IPS-15b (cell line): ENCODE data around the gene SORBS2.
A peak's percentile ranks its signal among the peaks of the same experiment; 100 is the strongest.

ENCODE experiments used
- H3K27me3 ChIP-seq: one replicate; pipeline ENCODE4 v1.6.1; 2013; ENCODE audit warnings: low read length; ENCODE audit not compliant: control insufficient read depth, insufficient read depth
- H3K36me3 ChIP-seq: one replicate; pipeline ENCODE4 v1.6.1; 2013; ENCODE audit warnings: low read length; ENCODE audit not compliant: control insufficient read depth, insufficient read depth
- H3K4me1 ChIP-seq: one replicate; pipeline ENCODE4 v1.6.1; 2013; ENCODE audit warnings: mild to moderate bottlenecking, low read length; ENCODE audit not compliant: control insufficient read depth, insufficient read depth
- H3K4me3 ChIP-seq: one replicate; pipeline ENCODE4 v1.5.1; 2013; ENCODE audit warnings: low read depth, low read length
- H3K9ac ChIP-seq: one replicate; pipeline ENCODE4 v1.6.1; 2013; ENCODE audit warnings: low read depth, mild to moderate bottlenecking, low read length
- H3K9me3 ChIP-seq: one replicate; pipeline ENCODE4 v1.6.1; 2013; ENCODE audit warnings: mild to moderate bottlenecking, low read length; ENCODE audit not compliant: control insufficient read depth, insufficient read depth

Gene SORBS2

DNA sequence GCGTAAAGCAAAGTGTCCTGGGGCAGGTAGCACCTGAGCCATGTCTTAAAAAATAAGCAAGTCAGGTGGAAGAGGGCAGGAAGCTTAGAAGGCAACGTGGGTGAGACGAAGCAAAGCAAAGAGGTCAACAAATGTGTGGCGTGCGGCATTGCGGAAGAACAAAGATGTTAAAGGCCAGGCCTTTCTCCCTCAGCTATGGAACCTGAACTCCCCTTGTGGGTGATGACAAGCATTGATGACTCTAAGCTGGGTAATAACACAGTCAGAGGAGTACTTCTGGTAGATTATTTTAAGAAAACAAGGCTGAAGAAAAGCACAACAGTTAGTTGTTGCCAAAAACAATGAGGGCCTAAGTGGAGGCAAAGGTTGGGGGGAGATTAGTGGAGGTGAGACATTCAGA is 29.0 kb upstream of the SORBS2 start:
- Histone ChIP-seq H3K27me3 (no peaks in the 10 kb centered on the region), H3K4me1 (peaks cover 40% of the 10 kb centered on the region), H3K4me3 (no peak overlapping the region), H3K36me3 (no peaks in the 10 kb centered on the region), H3K9ac (no peak overlapping the region), H3K9me3 (no peaks in the 10 kb centered on the region)

DNA sequence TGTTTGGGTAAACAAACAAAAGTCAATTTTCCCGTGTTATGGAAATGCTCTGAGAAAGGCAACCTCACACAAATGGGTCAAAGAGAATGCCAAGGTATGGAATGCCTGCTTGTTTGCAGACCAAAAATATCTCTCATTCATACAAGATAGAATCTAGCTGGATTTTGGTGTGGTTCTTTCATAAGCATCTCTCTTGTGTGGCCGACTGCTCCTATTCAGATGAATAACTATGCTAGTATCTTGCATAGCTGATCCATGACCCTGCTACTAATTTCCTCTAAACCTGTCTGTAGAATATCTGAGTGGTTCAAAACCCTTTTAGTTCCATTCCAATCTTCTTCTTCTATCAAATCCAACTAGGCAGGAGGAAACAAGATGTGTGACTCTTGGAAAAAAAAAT is 28.2 kb upstream of the SORBS2 start:
- no peaks in the 10 kb centered on the region for H3K27me3 ChIP-seq
- H3K4me1 ChIP-seq: peaks cover 40% of the 10 kb centered on the region
- no peak overlapping the region for H3K4me3 ChIP-seq
- H3K9ac ChIP-seq: no peak overlapping the region
- H3K9me3 ChIP-seq: no peaks in the 10 kb centered on the region
- no peaks in the 10 kb centered on the region for H3K36me3 ChIP-seq

DNA sequence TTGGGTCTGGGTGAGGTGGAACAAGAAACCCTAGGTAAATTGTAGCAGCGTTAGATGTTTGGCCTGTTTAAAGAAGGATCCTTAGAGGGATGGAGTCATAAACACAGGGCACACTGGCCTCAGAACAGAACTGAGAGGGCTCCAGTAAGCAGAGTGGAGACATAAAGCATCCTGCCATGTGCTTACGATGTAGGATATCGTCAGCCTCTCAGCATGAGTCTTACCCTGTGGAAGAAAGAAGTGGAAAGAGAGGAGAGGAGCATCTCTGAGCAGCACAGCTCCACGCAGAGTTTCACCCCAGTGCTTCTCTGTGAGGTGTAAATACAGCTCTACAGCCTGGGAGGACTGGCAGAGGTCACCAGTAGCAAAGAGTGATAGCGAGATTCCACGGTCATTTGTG is 27.8 kb upstream of the SORBS2 start:
- no peak overlapping the region for H3K4me3 ChIP-seq
- peaks cover 40% of the 10 kb centered on the region for H3K4me1 ChIP-seq
- H3K9ac ChIP-seq: no peak overlapping the region
- H3K36me3 ChIP-seq: no peaks in the 10 kb centered on the region
- no peaks in the 10 kb centered on the region for H3K9me3 ChIP-seq
- no peaks in the 10 kb centered on the region for H3K27me3 ChIP-seq

DNA sequence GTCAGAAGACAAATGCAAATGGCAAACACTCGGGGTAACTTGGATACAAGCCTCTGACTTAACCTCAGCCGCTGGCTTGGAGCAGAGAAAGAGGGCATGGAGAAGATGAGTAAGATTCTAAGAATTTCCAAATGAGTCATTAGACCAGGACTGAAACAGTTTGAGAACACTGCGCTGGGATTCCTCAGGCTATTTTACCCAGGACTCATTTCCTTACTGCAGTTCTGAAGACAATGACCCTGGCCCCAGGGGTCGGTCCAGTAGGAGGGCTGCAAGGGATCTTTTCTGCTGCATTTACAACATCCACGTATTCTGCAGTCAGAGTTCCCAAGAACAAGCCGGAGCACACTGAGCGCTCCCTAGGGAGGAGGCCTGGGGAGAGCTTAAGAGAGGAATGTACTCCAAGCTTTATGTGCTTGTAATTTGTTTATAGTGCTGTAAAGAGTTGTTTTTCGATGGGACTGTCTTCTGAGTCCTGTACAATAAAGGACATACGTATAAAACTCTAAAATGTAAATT is 27.3 kb upstream of the SORBS2 start:
- H3K4me1 ChIP-seq: peaks cover 40% of the 10 kb centered on the region
- H3K4me3 ChIP-seq: no peak overlapping the region
- H3K27me3 ChIP-seq: no peaks in the 10 kb centered on the region
- peak overlapping the region; percentile 71 for H3K9ac ChIP-seq
- H3K36me3 ChIP-seq: no peaks in the 10 kb centered on the region
- no peaks in the 10 kb centered on the region for H3K9me3 ChIP-seq

DNA sequence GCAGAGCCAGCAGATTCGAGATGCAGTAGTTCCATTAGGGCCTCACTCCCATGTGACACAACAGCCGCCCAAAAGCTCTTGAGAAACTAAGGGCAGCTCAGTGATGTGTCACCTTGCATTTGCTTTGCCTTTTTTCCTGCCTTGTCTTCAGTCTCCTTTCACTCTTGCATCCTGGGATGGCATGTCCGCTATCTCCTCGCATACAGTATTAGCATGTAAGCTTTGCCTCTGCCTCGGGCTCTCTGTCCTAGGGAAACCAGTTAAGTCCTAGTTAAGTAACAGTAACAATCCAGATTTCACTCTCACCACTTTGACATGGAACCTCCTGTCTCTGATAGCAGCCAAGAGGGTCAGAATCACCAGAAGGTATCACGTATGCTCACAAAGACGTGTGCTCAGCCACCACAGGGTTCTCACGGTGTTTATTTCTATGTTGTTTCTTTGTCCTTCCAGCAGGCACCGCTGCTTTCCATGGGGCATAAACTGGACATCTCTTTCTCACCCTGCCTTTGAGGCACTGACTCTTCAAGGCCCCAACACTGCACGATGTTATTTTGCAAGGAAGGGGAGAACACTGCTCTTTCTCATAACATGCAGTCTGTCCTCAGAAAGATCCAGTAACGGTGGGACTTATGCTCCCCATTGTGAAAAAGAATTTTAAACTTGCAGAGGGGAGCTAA is 26.7 kb upstream of the SORBS2 start:
- no peaks in the 10 kb centered on the region for H3K27me3 ChIP-seq

DNA sequence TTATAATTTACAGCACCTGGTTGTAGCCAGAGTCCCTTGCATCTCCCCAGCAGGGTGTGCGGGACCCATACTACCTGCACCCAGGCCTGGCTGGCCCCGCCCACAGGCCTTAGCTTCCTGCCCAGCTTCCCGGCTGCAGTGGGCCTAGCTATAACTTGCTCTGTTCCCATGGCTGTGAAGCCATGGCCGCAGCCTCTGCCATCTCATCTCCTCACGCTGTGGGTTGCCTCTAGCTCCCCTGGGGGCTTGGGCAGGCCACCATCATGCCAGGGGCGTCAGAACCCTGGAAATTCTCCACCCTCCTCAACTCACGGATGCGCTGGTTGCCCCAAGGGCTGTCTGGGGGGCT is 26.1 kb upstream of the SORBS2 start:
- Histone ChIP-seq H3K27me3 (no peaks in the 10 kb centered on the region), H3K4me1 (peaks cover 40% of the 10 kb centered on the region), H3K36me3 (no peaks in the 10 kb centered on the region), H3K9ac (peak overlapping the region; percentile 71), H3K4me3 (no peak overlapping the region), H3K9me3 (no peaks in the 10 kb centered on the region)

More for the DNA sequence above, 26.7 kb upstream of the SORBS2 start:
- H3K36me3 ChIP-seq: no peaks in the 10 kb centered on the region
- H3K9me3 ChIP-seq: no peaks in the 10 kb centered on the region
- H3K4me3 ChIP-seq: no peak overlapping the region
- H3K9ac ChIP-seq: peak overlapping the region; percentile 71
- peaks cover 40% of the 10 kb centered on the region for H3K4me1 ChIP-seq

DNA sequence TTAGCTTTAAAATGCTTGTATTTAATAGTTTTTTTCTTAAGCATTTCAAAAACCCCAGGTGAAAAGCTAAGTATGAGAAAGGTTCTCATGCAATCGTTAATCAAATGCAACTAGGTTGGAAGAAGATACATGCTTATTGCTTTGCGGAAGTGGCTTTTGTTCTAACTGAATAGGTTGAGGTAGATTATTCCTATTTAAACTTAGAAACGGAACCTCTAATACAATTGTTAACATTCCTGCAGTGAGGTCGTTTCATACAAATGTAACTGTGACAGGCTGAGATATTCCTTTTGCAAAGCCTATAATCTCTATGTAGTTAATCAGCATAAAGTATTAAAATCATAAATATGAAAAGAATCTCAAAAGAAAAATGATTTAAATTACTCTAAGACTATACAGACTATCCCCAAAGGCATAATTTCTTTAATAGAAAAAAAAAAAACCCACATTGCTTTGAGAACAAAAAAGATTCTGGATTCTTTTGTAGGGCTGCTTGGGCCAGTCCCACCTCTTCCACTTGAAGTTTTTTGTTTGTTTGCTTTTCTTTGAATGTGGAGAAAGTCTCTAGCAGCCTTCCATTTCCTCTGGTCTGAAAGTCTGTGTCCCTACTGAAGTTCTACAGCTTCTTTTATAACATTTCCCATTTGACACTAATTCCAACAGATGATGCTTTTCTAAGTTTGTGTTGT is 25.6 kb upstream of the SORBS2 start:
- Histone ChIP-seq H3K27me3 (no peaks in the 10 kb centered on the region), H3K4me1 (peaks cover 40% of the 10 kb centered on the region), H3K9me3 (no peaks in the 10 kb centered on the region), H3K36me3 (no peaks in the 10 kb centered on the region), H3K4me3 (no peak overlapping the region), H3K9ac (no peak overlapping the region)

DNA sequence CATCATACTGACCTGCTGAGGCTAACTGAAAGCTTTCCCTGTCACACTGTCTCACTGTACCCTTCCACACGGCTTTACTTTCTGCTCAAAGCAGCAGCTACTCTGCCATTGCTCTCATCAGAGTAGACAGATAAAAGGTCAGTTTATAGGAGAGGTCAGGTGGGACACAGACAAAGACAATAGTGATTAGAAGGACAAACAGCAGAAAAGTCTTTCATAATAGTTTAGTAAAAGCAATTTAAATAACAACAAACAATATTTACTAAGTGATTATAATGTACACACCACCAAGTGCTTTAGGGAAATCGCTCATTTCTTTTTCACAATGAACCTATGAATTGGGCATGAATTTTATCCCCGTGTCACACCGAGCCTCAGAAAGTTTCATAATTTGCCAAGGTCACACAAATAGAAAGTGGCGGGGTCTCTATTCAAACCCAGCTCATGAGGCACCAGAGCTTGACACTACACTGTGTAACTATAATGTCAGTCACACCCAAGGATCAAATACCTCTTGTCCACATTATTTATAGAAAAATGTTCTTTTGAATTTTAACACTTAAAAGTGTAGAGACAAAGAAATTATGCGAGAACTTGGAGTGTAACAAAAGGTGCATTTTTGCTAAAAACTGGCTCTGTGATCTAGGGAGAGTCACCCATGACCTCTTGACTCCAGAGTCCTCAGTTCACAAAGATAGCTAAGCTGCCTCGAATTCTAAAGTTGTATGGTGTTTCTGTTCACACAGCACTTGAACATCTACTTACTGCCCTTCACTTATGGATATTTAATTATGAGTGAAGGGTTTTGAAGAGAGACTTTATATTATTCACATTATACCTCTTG is 24.5 kb upstream of the SORBS2 start:
- Histone ChIP-seq H3K36me3 (no peaks in the 10 kb centered on the region), H3K4me3 (no peak overlapping the region), H3K27me3 (no peaks in the 10 kb centered on the region), H3K9me3 (no peaks in the 10 kb centered on the region), H3K4me1 (peaks cover 40% of the 10 kb centered on the region), H3K9ac (no peak overlapping the region)

DNA sequence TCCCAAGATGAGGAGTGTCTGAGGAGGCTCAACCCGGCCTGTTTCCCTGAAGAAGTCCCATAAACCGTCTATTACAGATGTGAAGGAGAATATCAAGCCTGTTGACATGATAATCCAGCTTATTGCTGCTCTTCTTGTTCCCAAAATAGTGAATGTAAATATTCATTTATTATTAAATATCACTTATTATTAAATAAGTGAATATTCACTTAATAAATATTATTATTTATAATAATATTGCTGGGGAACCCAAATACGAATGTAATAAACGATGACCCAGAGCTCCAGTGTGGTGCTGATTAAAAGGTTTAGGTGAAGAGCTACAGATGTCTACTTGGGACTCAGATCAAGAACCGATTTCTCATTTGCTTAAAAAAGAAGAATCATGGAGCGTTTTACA is 23.8 kb upstream of the SORBS2 start:
- Histone ChIP-seq H3K9ac (no peak overlapping the region), H3K9me3 (no peaks in the 10 kb centered on the region), H3K27me3 (no peaks in the 10 kb centered on the region), H3K4me1 (peaks cover 40% of the 10 kb centered on the region), H3K36me3 (no peaks in the 10 kb centered on the region), H3K4me3 (no peak overlapping the region)

DNA sequence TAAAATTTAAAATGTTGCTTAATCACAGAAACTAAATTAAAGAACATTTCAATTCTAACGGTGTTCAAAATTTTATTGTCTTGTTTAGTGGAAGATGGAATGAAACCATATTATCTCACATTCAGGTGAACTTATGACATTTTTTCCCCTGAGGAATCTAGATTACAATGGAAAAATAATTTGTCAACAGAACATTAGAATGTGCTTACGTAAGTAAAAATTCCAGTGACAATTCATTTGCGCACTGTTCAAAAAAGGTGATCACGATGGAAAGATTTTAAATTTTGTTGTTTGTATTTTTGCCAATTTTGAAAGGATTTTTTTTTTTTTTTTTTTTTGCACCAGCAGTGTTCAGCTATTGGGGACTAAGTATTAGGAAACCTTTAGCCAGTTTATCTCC is 23.3 kb upstream of the SORBS2 start:
- H3K36me3 ChIP-seq: no peaks in the 10 kb centered on the region
- H3K4me3 ChIP-seq: no peak overlapping the region
- H3K27me3 ChIP-seq: no peaks in the 10 kb centered on the region
- no peak overlapping the region for H3K9ac ChIP-seq
- peaks cover 37% of the 10 kb centered on the region for H3K4me1 ChIP-seq
- H3K9me3 ChIP-seq: no peaks in the 10 kb centered on the region

DNA sequence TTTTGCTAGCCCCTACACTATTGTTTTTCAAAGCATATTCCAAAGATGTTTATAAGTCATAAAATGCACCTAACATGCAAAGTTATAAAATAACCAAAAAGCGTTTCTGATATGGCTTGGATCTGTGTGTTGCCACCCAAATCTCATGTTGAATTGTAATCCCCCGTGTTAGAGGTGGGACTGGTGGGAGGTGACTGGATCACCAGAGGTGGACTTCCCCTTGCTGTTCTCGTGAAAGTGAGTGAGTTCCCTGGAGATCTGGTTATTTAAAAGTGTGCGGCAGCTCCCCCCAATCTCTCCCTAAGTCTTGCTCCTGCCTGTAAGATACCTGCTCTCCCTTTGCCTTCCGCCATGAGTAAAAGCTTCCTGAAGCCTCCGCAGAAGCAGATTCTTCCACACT is 22.8 kb upstream of the SORBS2 start:
- Histone ChIP-seq H3K4me3 (no peak overlapping the region), H3K36me3 (no peaks in the 10 kb centered on the region), H3K27me3 (no peaks in the 10 kb centered on the region), H3K9me3 (no peaks in the 10 kb centered on the region), H3K9ac (no peak overlapping the region), H3K4me1 (peaks cover 32% of the 10 kb centered on the region)
